OCI-LY7 (cell line): ENCODE results near the gene CENPC. TPM values are rescaled to one million over a fixed set of nuclear protein-coding genes. Genes with fewer than 3 reads are reported as not detected.

Experiments used
- BruUV-seq: library from RNA; stranded (reverse); fragments of 400-500 nt; replicated peaks from 2 replicates; lab custom pipeline; 2021; lab: Mats Ljungman, UMichigan
- CTCF ChIA-PET: fragments of 300-600 bp; sonication (Branson Sonifier 250); formaldehyde crosslinking; loops from one replicate; lab custom pipeline; 2022; ENCODE audit warnings: antibody characterized with exemption; ENCODE audit not compliant: unreplicated experiment; lab: Charles Lee
- POLR2A ChIA-PET: fragments of 300-600 bp; sonication (Branson Sonifier 250); formaldehyde crosslinking; loops from one replicate; lab custom pipeline; 2022; ENCODE audit warnings: antibody characterized with exemption; lab: Charles Lee
- DNase-seq: peaks from one replicate; pipeline ENCODE4 v3.0.0-alpha.2; 2015; ENCODE audit warnings: low spot score
- H2AFZ ChIP-seq: fragments of 200-600 bp; sonication (generic), shearing (Covaris generic); 2 replicates; pipeline ENCODE4 v1.6.1; 2014; ENCODE audit warnings: mild to moderate bottlenecking, antibody characterized with exemption, low read length, moderate library complexity
- H3K27ac ChIP-seq: fragments of 200-600 bp; sonication (generic); 2 replicates; pipeline ENCODE4 v1.5.1; 2014; ENCODE audit warnings: mixed run types, low read depth, mild to moderate bottlenecking, moderate library complexity, low read length, inconsistent platforms; ENCODE audit not compliant: poor library complexity, severe bottlenecking
- H3K36me3 ChIP-seq: fragments of 200-600 bp; sonication (generic); 2 replicates; pipeline ENCODE4 v1.6.1; 2014; ENCODE audit warnings: mild to moderate bottlenecking, antibody characterized with exemption, low read length, moderate library complexity, mixed read lengths; ENCODE audit not compliant: insufficient read depth
- H3K4me1 ChIP-seq: fragments of 200-600 bp; sonication (generic); 2 replicates; pipeline ENCODE4 v1.5.1; 2014; ENCODE audit warnings: mild to moderate bottlenecking, low read length; ENCODE audit not compliant: insufficient read depth, poor library complexity, severe bottlenecking
- H3K4me2 ChIP-seq: fragments of 200-600 bp; sonication (generic); 2 replicates; pipeline ENCODE4 v1.6.1; 2014; ENCODE audit warnings: mild to moderate bottlenecking, low read length
- H3K4me3 ChIP-seq: fragments of 200-600 bp; sonication (generic); 2 replicates; pipeline ENCODE4 v1.5.1; 2014; ENCODE audit warnings: mild to moderate bottlenecking, low read depth, low read length; ENCODE audit not compliant: poor library complexity, severe bottlenecking
- H3K79me2 ChIP-seq: fragments of 200-600 bp; sonication (generic); 2 replicates; pipeline ENCODE4 v1.6.1; 2016; ENCODE audit warnings: low read depth, mild to moderate bottlenecking, low read length, moderate library complexity, mixed read lengths; ENCODE audit not compliant: insufficient read depth
- H3K9me2 ChIP-seq: fragments of 200-600 bp; sonication (generic); 2 replicates; pipeline ENCODE4 v1.6.1; 2016; ENCODE audit warnings: mild to moderate bottlenecking, low read length, mixed read lengths; ENCODE audit not compliant: insufficient read depth
- H3K9me3 ChIP-seq: fragments of 200-600 bp; sonication (generic); 2 replicates; pipeline ENCODE4 v1.6.1; 2014; ENCODE audit warnings: mild to moderate bottlenecking, mixed run types, low read length, mixed read lengths
- H4K20me1 ChIP-seq: fragments of 200-600 bp; sonication (generic); 2 replicates; pipeline ENCODE4 v1.6.1; 2014; ENCODE audit warnings: mild to moderate bottlenecking, antibody characterized with exemption, low read length, moderate library complexity, mixed read lengths; ENCODE audit not compliant: insufficient read depth
- CTCF ChIP-seq: fragments of 200-600 bp; sonication (generic); conservative IDR thresholded peaks from 2 replicates; pipeline ENCODE4 v1.5.1; 2014; ENCODE audit warnings: mild to moderate bottlenecking, antibody characterized with exemption, low read length, moderate library complexity, mixed read lengths
- EZH2phosphoT487 ChIP-seq: fragments of 200-600 bp; sonication (generic); IDR thresholded peaks from 2 replicates; pipeline ENCODE4 v1.6.1; 2018; ENCODE audit warnings: low read depth, borderline replicate concordance, mild to moderate bottlenecking, mixed run types, antibody characterized with exemption, low read length, moderate library complexity, mixed read lengths
- intact Hi-C: fragments of 100-400 bp; cut with micrococcal nuclease; formaldehyde crosslinking; loops from one replicate; pipeline ENCODE4 v1.10.0; 2022; ENCODE audit not compliant: unreplicated experiment
- total RNA-seq, 2 experiments: library from RNA; depleted of rRNA in 1 of 2; stranded (reverse); fragments of >200 nt in 1 of 2; shearing (Covaris generic) in 1 of 2; gene quantifications; 2 replicates each; pipeline ENCODE4 v1.2.3, GENCODE V29; 2014 to 2022

CENPC gene
- total RNA-seq, 2 experiments from 2014 or later, result 46.2 to 55.4 TPM

DNA sequence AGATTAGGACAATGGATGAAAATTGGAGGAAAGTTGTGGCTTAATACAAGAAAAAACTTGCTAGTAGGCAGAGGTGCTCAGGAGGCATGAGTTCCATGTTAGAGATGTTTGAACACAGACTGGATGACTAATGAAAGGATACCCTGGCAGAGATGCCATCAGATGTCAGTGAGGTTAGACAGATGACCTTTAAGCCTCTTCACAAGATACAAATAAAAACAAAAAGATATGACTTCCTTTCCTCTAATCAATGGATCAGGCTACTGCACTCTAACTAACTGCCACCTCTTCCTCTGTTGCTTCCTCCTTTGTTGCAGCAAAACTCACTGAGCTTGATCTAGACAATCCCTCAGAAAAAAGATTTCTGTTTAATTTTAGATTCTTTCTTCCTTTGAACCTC, 27.9 kb upstream of the CENPC start:
- peaks cover 58% of the 10 kb centered on the region for H3K36me3 ChIP-seq
- ChIA-PET POLR2A (interaction anchor here (0.7 to 2.7 kb wide), 7 partner anchors 10 to 173 kb away, joined by 3 to 21 read pairs (median 5); partner anchors contain the start of genes STAP1 and UBA6), CTCF (no interaction called here)
- peak; percentile 38 for DNase-seq
- no peaks in the 10 kb centered on the region for H3K9me2 ChIP-seq
- TF ChIP-seq CTCF (no peak), EZH2phosphoT487 (no peak)
- H4K20me1 ChIP-seq, result no peaks in the 10 kb centered on the region
- H3K4me1 ChIP-seq, result peaks cover 72% of the 10 kb centered on the region
- H3K4me2 ChIP-seq, result peak overlapping the region; percentile 85
- H3K4me3 ChIP-seq, result peak overlapping the region; percentile 1
- no peaks in the 10 kb centered on the region for H3K9me3 ChIP-seq
- intact Hi-C loops, result no loop called here
- peaks cover 81% of the 10 kb centered on the region; the same call in 1 of the 2 replicates for H3K79me2 ChIP-seq
- peak overlapping the region; percentile 99 for H3K27ac ChIP-seq
- no TSS peak for BruUV-seq
- H2AFZ ChIP-seq, result no peak overlapping the region; the same call in 1 of the 2 replicates

- Histone ChIP-seq H4K20me1 (no peaks in the 10 kb centered on the region), H3K4me2 (peak overlapping the region; percentile 14; the same call in 1 of the 2 replicates), H3K4me3 (no peak overlapping the region), H3K36me3 (peaks cover 58% of the 10 kb centered on the region), H3K9me2 (no peaks in the 10 kb centered on the region), H3K79me2 (peaks cover 84% of the 10 kb centered on the region; the same call in 1 of the 2 replicates), H2AFZ (no peak overlapping the region), H3K27ac (peak overlapping the region; percentile 99), H3K4me1 (peaks cover 72% of the 10 kb centered on the region), H3K9me3 (no peaks in the 10 kb centered on the region)
- intact Hi-C loops, result no loop called here
- no peak for DNase-seq
- POLR2A ChIA-PET, result interaction anchor here (0.9 to 3.8 kb wide), 5 partner anchors 9 to 20 kb away, joined by 3 to 18 read pairs (median 5); partner anchors contain the start of gene STAP1
- BruUV-seq, result no TSS peak
- CTCF ChIA-PET, result no interaction called here
- no peak for TF ChIP-seq CTCF
- TF ChIP-seq EZH2phosphoT487, result no peak
These were observed 26.7 kb upstream of the CENPC start for GRCh38 chr4:67571975-67572374.

DNA sequence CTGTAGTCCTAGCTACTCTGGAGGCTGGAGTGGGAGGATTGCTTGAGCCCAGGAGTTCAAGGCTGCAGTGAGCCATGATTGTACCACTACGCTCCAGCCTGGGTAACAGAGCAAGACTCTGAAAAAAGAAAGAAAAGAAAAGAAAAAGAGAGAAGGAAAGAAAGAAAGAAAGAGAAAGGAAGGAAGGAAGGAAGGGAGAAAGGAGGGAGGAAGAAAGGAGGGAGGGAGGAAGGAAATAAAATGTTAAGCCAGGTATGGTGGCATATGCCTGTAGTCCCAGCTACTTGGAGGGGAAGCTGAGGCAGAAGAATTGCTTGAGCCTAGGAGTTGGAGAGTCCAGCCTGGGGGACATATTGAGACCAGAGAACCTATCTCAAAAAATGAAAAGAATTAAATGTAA, 25.2 kb upstream of the CENPC start:
- Histone ChIP-seq H3K9me3 (no peaks in the 10 kb centered on the region), H4K20me1 (no peaks in the 10 kb centered on the region), H3K79me2 (peaks cover 89% of the 10 kb centered on the region), H3K27ac (no peak overlapping the region), H3K4me1 (peaks cover 67% of the 10 kb centered on the region), H3K4me3 (no peak overlapping the region), H3K9me2 (no peaks in the 10 kb centered on the region), H3K4me2 (no peak overlapping the region), H2AFZ (no peak overlapping the region), H3K36me3 (peaks cover 61% of the 10 kb centered on the region)
- intact Hi-C loops, result no loop called here
- no peak for TF ChIP-seq CTCF
- no peak for TF ChIP-seq EZH2phosphoT487
- POLR2A ChIA-PET, result interaction anchor here (1.8 to 3.8 kb wide), 3 partner anchors 9 to 17 kb away, joined by 5 to 18 read pairs (median 10); partner anchors contain the start of gene STAP1
- CTCF ChIA-PET, result no interaction called here
- no peak for DNase-seq
- BruUV-seq, result no TSS peak
